ENCODE measurements around the gene KLHDC8A.
A peak's percentile ranks its signal among the peaks of the same experiment; 100 is the strongest.

The KLHDC8A gene

GRCh38 chr1:205348554-205349487 lies 7.9 kb downstream of the KLHDC8A start:
- no peak overlapping the region for H3K27ac ChIP-seq
- TF ChIP-seq CTCF (conservative IDR thresholded peaks at IDR 0.05), result no peak

- TF ChIP-seq CTCF (conservative IDR thresholded peaks at IDR 0.05), result no peak
- no peak overlapping the region for H3K27ac ChIP-seq
These were observed 9.7 kb downstream of the KLHDC8A start for GRCh38 chr1:205346956-205347574.

GRCh38 chr1:205345761-205346160 lies 11.0 kb downstream of the KLHDC8A start:
- no peak for TF ChIP-seq CTCF (conservative IDR thresholded peaks at IDR 0.05)
- H3K27ac ChIP-seq, result no peak overlapping the region

GRCh38 chr1:205344066-205344928 lies 12.4 kb downstream of the KLHDC8A start:
- H3K27ac ChIP-seq, result peak overlapping the region; percentile 53; the same call in 1 of the 2 replicates
- TF ChIP-seq CTCF (conservative IDR thresholded peaks at IDR 0.05), result no peak; the same call in 1 of the 2 replicates

GRCh38 chr1:205343431-205344065 lies 13.2 kb downstream of the KLHDC8A start:
- peak overlapping the region; percentile 53; the same call in 1 of the 2 replicates for H3K27ac ChIP-seq
- peak; percentile 19; the same call in 1 of the 2 replicates for TF ChIP-seq CTCF (conservative IDR thresholded peaks at IDR 0.05)

- H3K27ac ChIP-seq, result no peak overlapping the region
- no peak for TF ChIP-seq CTCF (conservative IDR thresholded peaks at IDR 0.05)
These were observed 13.7 kb downstream of the KLHDC8A start for GRCh38 chr1:205342986-205343385.

Measured in VCaP (cell line).